DMS114 treated with DMSO at 0.1 percent for 48 hours (cell line): ENCODE measurements around the gene CCDC177.

Experiments
- DNase-seq: peaks from one replicate; lab custom pipeline; 2025; ENCODE audit not compliant: unreplicated experiment; lab: John Stamatoyannopoulos, UW

CCDC177 gene

GRCh38 chr14:69531135-69531534, 43.5 kb downstream of the CCDC177 start:
- no peak for DNase-seq

GRCh38 chr14:69530095-69530494, 44.6 kb downstream of the CCDC177 start:
- DNase-seq, result no peak

GRCh38 chr14:69529563-69529962, 45.1 kb downstream of the CCDC177 start:
- no peak for DNase-seq

- DNase-seq, result no peak
Observed at GRCh38 chr14:69528930-69529329, 45.7 kb downstream of the CCDC177 start.

GRCh38 chr14:69528143-69528542, 46.5 kb downstream of the CCDC177 start:
- DNase-seq, result no peak

- DNase-seq, result no peak
Observed at GRCh38 chr14:69527635-69528034, 47.0 kb downstream of the CCDC177 start.

GRCh38 chr14:69525896-69526295, 48.8 kb downstream of the CCDC177 start:
- DNase-seq, result no peak

- DNase-seq, result no peak
Observed at GRCh38 chr14:69522026-69522425, 52.6 kb downstream of the CCDC177 start.
